ENCODE results near the gene HIVEP3.

Gene HIVEP3

GRCh38 chr1:41518471-41518870 lies 400.3 kb downstream of the HIVEP3 start:
- no peak overlapping the region for H2BK5ac ChIP-seq (ENCODE audit: low read length)
- no peak overlapping the region for H2BK120ac ChIP-seq (ENCODE audit: low read depth, low read length)
- H3K27ac ChIP-seq (replicated peaks; ENCODE audit: low read length), result no peak overlapping the region
- no peak for DNase-seq (ENCODE audit: low spot score)
- H3K9ac ChIP-seq (ENCODE audit: low read depth, low read length, poor library complexity), result peak overlapping the region; percentile 74
- WGBS, 2 donors (ENCODE audit: extremely low coverage in 2 of 2, insufficient read length in 2 of 2, insufficient replicate concordance in 1 of 2), result no CpG with 5 or more reads among the region's 5 CpGs
- H3K14ac ChIP-seq (ENCODE audit: low read length), result no peak overlapping the region
- no peak overlapping the region for H3K4me3 ChIP-seq (ENCODE audit: low read length in 2 of 2)
- H3K27me3 ChIP-seq (ENCODE audit: control insufficient read depth in 3 of 3, insufficient read depth in 3 of 3, low read depth in 1 of 3, low read length in 3 of 3), result no peaks in the 10 kb centered on the region
- H4K91ac ChIP-seq (ENCODE audit: low read depth, low read length, poor library complexity), result no peak overlapping the region
- no peak overlapping the region for H3K4me2 ChIP-seq (ENCODE audit: insufficient read depth, low read length, poor library complexity, severe bottlenecking)
- no peaks in the 10 kb centered on the region for H3K79me1 ChIP-seq (ENCODE audit: low read depth, low read length)
- no peak overlapping the region for H2BK15ac ChIP-seq (ENCODE audit: low read length)
- H3K4ac ChIP-seq (ENCODE audit: low read length), result no peak overlapping the region
- H4K8ac ChIP-seq (ENCODE audit: low read depth, low read length), result no peak overlapping the region
- no peak overlapping the region for H2BK12ac ChIP-seq (ENCODE audit: low read length)
- no peak overlapping the region for H2AK5ac ChIP-seq (ENCODE audit: low read depth, low read length)
- H3K18ac ChIP-seq (ENCODE audit: low read length), result no peak overlapping the region
- H3K4me1 ChIP-seq (ENCODE audit: control insufficient read depth in 2 of 2, insufficient read depth in 1 of 2, low read depth in 1 of 2, low read length in 2 of 2), result peaks cover 13 to 23% of the 10 kb centered on the region in 2 donors
- H3K36me3 ChIP-seq (replicated peaks in 1 of 2; ENCODE audit: control insufficient read depth in 2 of 2, insufficient read depth in 2 of 2, low read length in 2 of 2), result no peaks in the 10 kb centered on the region
- H2AFZ ChIP-seq (ENCODE audit: low read length), result no peak overlapping the region
- H3K23ac ChIP-seq (ENCODE audit: low read depth, low read length, poor library complexity), result no peak overlapping the region
- no peaks in the 10 kb centered on the region for H3K9me3 ChIP-seq (replicated peaks in 1 of 2; ENCODE audit: control insufficient read depth in 2 of 2, insufficient read depth in 1 of 2, low read depth in 1 of 2, low read length in 2 of 2)

- Histone ChIP-seq H3K27ac (replicated peaks; ENCODE audit: low read length) (no peak overlapping the region), H2BK12ac (ENCODE audit: low read length) (no peak overlapping the region), H3K4me1 (ENCODE audit: control insufficient read depth in 2 of 2, insufficient read depth in 1 of 2, low read depth in 1 of 2, low read length in 2 of 2) (peaks cover 13 to 19% of the 10 kb centered on the region in 2 donors), H3K4ac (ENCODE audit: low read length) (no peak overlapping the region), H3K79me1 (ENCODE audit: low read depth, low read length) (no peaks in the 10 kb centered on the region), H3K23ac (ENCODE audit: low read depth, low read length, poor library complexity) (no peak overlapping the region), H2BK15ac (ENCODE audit: low read length) (peak overlapping the region; percentile 61), H3K9me3 (replicated peaks in 1 of 2; ENCODE audit: control insufficient read depth in 2 of 2, insufficient read depth in 1 of 2, low read depth in 1 of 2, low read length in 2 of 2) (no peaks in the 10 kb centered on the region), H3K27me3 (ENCODE audit: control insufficient read depth in 3 of 3, insufficient read depth in 3 of 3, low read depth in 1 of 3, low read length in 3 of 3) (no peaks in the 10 kb centered on the region), H4K8ac (ENCODE audit: low read depth, low read length) (no peak overlapping the region), H3K4me3 (ENCODE audit: low read length in 2 of 2) (no peak overlapping the region), H3K18ac (ENCODE audit: low read length) (peak overlapping the region; percentile 96), H4K91ac (ENCODE audit: low read depth, low read length, poor library complexity) (no peak overlapping the region), H2BK120ac (ENCODE audit: low read depth, low read length) (no peak overlapping the region), H2AK5ac (ENCODE audit: low read depth, low read length) (peak overlapping the region; percentile 66), H2BK5ac (ENCODE audit: low read length) (peak overlapping the region; percentile 33), H2AFZ (ENCODE audit: low read length) (peak overlapping the region; percentile 91), H3K4me2 (ENCODE audit: insufficient read depth, low read length, poor library complexity, severe bottlenecking) (no peak overlapping the region), H3K36me3 (replicated peaks in 1 of 2; ENCODE audit: control insufficient read depth in 2 of 2, insufficient read depth in 2 of 2, low read length in 2 of 2) (no peaks in the 10 kb centered on the region), H3K9ac (ENCODE audit: low read depth, low read length, poor library complexity) (no peak overlapping the region), H3K14ac (ENCODE audit: low read length) (peak overlapping the region; percentile 42)
- no peak for DNase-seq (ENCODE audit: low spot score)
- WGBS, 2 donors (ENCODE audit: extremely low coverage in 2 of 2, insufficient read length in 2 of 2, insufficient replicate concordance in 1 of 2), result no CpG with 5 or more reads among the region's 3 CpGs
Measured at GRCh38 chr1:41517062-41517438, 401.7 kb downstream of the HIVEP3 start.

- no peak overlapping the region for H2BK120ac ChIP-seq (ENCODE audit: low read depth, low read length)
- H3K79me1 ChIP-seq (ENCODE audit: low read depth, low read length), result no peaks in the 10 kb centered on the region
- H3K18ac ChIP-seq (ENCODE audit: low read length), result peak overlapping the region; percentile 96
- H3K14ac ChIP-seq (ENCODE audit: low read length), result peak overlapping the region; percentile 42
- DNase-seq (ENCODE audit: low spot score), result peak; percentile 88
- H3K4me1 ChIP-seq (ENCODE audit: control insufficient read depth in 2 of 2, insufficient read depth in 1 of 2, low read depth in 1 of 2, low read length in 2 of 2), result peaks cover 8 to 13% of the 10 kb centered on the region in 2 donors
- H4K8ac ChIP-seq (ENCODE audit: low read depth, low read length), result no peak overlapping the region
- peak overlapping the region; percentile 16 for H4K91ac ChIP-seq (ENCODE audit: low read depth, low read length, poor library complexity)
- peak overlapping the region; percentile 18 for H3K4ac ChIP-seq (ENCODE audit: low read length)
- H3K9ac ChIP-seq (ENCODE audit: low read depth, low read length, poor library complexity), result peak overlapping the region; percentile 66
- peak overlapping the region; percentile 54 for H3K4me2 ChIP-seq (ENCODE audit: insufficient read depth, low read length, poor library complexity, severe bottlenecking)
- peak overlapping the region in 1 of 2 donors; percentile 8 for H3K4me3 ChIP-seq (ENCODE audit: low read length in 2 of 2)
- H3K27me3 ChIP-seq (ENCODE audit: control insufficient read depth in 3 of 3, insufficient read depth in 3 of 3, low read depth in 1 of 3, low read length in 3 of 3), result no peaks in the 10 kb centered on the region
- H3K27ac ChIP-seq (replicated peaks; ENCODE audit: low read length), result no peak overlapping the region
- H3K23ac ChIP-seq (ENCODE audit: low read depth, low read length, poor library complexity), result no peak overlapping the region
- no peaks in the 10 kb centered on the region for H3K9me3 ChIP-seq (replicated peaks in 1 of 2; ENCODE audit: control insufficient read depth in 2 of 2, insufficient read depth in 1 of 2, low read depth in 1 of 2, low read length in 2 of 2)
- peak overlapping the region; percentile 33 for H2BK5ac ChIP-seq (ENCODE audit: low read length)
- no CpG with 5 or more reads among the region's 53 CpGs for WGBS, 2 donors (ENCODE audit: extremely low coverage in 2 of 2, insufficient read length in 2 of 2, insufficient replicate concordance in 1 of 2)
- H2AK5ac ChIP-seq (ENCODE audit: low read depth, low read length), result peak overlapping the region; percentile 66
- no peaks in the 10 kb centered on the region for H3K36me3 ChIP-seq (replicated peaks in 1 of 2; ENCODE audit: control insufficient read depth in 2 of 2, insufficient read depth in 2 of 2, low read length in 2 of 2)
- peak overlapping the region; percentile 79 for H2BK12ac ChIP-seq (ENCODE audit: low read length)
- peak overlapping the region; percentile 61 for H2BK15ac ChIP-seq (ENCODE audit: low read length)
- peak overlapping the region; percentile 91 for H2AFZ ChIP-seq (ENCODE audit: low read length)
Measured at GRCh38 chr1:41516168-41517061, 402.3 kb downstream of the HIVEP3 start.

GRCh38 chr1:41515778-41516167 lies 402.9 kb downstream of the HIVEP3 start:
- peaks cover 8 to 11% of the 10 kb centered on the region in 2 donors for H3K4me1 ChIP-seq (ENCODE audit: control insufficient read depth in 2 of 2, insufficient read depth in 1 of 2, low read depth in 1 of 2, low read length in 2 of 2)
- peak overlapping the region; percentile 33 for H2BK5ac ChIP-seq (ENCODE audit: low read length)
- no peak overlapping the region for H3K4ac ChIP-seq (ENCODE audit: low read length)
- H3K14ac ChIP-seq (ENCODE audit: low read length), result no peak overlapping the region
- H3K18ac ChIP-seq (ENCODE audit: low read length), result peak overlapping the region; percentile 58
- no peak overlapping the region for H2BK120ac ChIP-seq (ENCODE audit: low read depth, low read length)
- H2AFZ ChIP-seq (ENCODE audit: low read length), result peak overlapping the region; percentile 91
- WGBS, 2 donors (ENCODE audit: extremely low coverage in 2 of 2, insufficient read length in 2 of 2, insufficient replicate concordance in 1 of 2), result no CpG with 5 or more reads among the region's 6 CpGs
- no peak overlapping the region for H3K4me3 ChIP-seq (ENCODE audit: low read length in 2 of 2)
- H3K36me3 ChIP-seq (replicated peaks in 1 of 2; ENCODE audit: control insufficient read depth in 2 of 2, insufficient read depth in 2 of 2, low read length in 2 of 2), result no peaks in the 10 kb centered on the region
- H2BK12ac ChIP-seq (ENCODE audit: low read length), result no peak overlapping the region
- H3K9me3 ChIP-seq (replicated peaks in 1 of 2; ENCODE audit: control insufficient read depth in 2 of 2, insufficient read depth in 1 of 2, low read depth in 1 of 2, low read length in 2 of 2), result no peaks in the 10 kb centered on the region
- no peak overlapping the region for H3K4me2 ChIP-seq (ENCODE audit: insufficient read depth, low read length, poor library complexity, severe bottlenecking)
- no peak overlapping the region for H3K27ac ChIP-seq (replicated peaks; ENCODE audit: low read length)
- H2BK15ac ChIP-seq (ENCODE audit: low read length), result no peak overlapping the region
- no peaks in the 10 kb centered on the region for H3K79me1 ChIP-seq (ENCODE audit: low read depth, low read length)
- no peak overlapping the region for H3K23ac ChIP-seq (ENCODE audit: low read depth, low read length, poor library complexity)
- DNase-seq (ENCODE audit: low spot score), result no peak
- no peak overlapping the region for H4K91ac ChIP-seq (ENCODE audit: low read depth, low read length, poor library complexity)
- H3K9ac ChIP-seq (ENCODE audit: low read depth, low read length, poor library complexity), result no peak overlapping the region
- H3K27me3 ChIP-seq (ENCODE audit: control insufficient read depth in 3 of 3, insufficient read depth in 3 of 3, low read depth in 1 of 3, low read length in 3 of 3), result no peaks in the 10 kb centered on the region
- H2AK5ac ChIP-seq (ENCODE audit: low read depth, low read length), result no peak overlapping the region
- H4K8ac ChIP-seq (ENCODE audit: low read depth, low read length), result no peak overlapping the region
